Keratinocyte (primary cell): ENCODE measurements around the gene MPV17L. TPM values are rescaled to one million over a fixed set of nuclear protein-coding genes. Genes with fewer than 3 reads are reported as not detected.
"Not testable (repeated sequence)": the region's sequence is repeated elsewhere in the genome, so short reads cannot be mapped to it uniquely, and the experiment has no call there.

ENCODE experiments used
- DNase-seq: peaks from one replicate; pipeline ENCODE4 v3.0.0-alpha.2; 2011; ENCODE audit warnings: low read depth, missing footprints, low spot score
- FAIRE-seq: peaks from 2 replicates; lab custom pipeline; 2011; peaks lifted over from hg19 to GRCh38; lab: Jason Lieb, UNC
- H2AFZ ChIP-seq: 2 replicates; pipeline ENCODE4 v1.6.0; 2012; ENCODE audit warnings: low read length, control low read depth, inconsistent platforms; ENCODE audit not compliant: control insufficient read depth
- H3K27ac ChIP-seq: 2 replicates; pipeline ENCODE4 v1.5.1; 2011; ENCODE audit warnings: low read length; ENCODE audit not compliant: control insufficient read depth, insufficient read depth
- H3K27me3 ChIP-seq: 3 replicates; pipeline ENCODE4 v1.6.0; 2011; ENCODE audit warnings: low read length; ENCODE audit not compliant: control insufficient read depth, insufficient read depth; ENCODE audit errors: extremely low read depth
- H3K36me3 ChIP-seq, 2 experiments: 2 replicates in 1 of 2; 3 replicates in 1 of 2; pipeline ENCODE4 v1.5.1; 2011; ENCODE audit warnings: low read length in 2 of 2, mild to moderate bottlenecking in 1 of 2; ENCODE audit not compliant: control insufficient read depth in 2 of 2, insufficient read depth in 2 of 2; ENCODE audit errors: extremely low read depth in 1 of 2
- H3K4me1 ChIP-seq: 3 replicates; pipeline ENCODE4 v1.5.1; 2011; ENCODE audit warnings: low read length; ENCODE audit not compliant: control insufficient read depth, insufficient read depth; ENCODE audit errors: extremely low read depth
- H3K4me2 ChIP-seq: 3 replicates; pipeline ENCODE4 v1.6.0; 2011; ENCODE audit warnings: low read depth, low read length; ENCODE audit not compliant: control insufficient read depth, insufficient read depth; ENCODE audit errors: extremely low read depth
- H3K4me3 ChIP-seq, 3 experiments: fragments of 200-600 bp in 1 of 3; sonication (generic) in 1 of 3; 2 replicates in 2 of 3; 3 replicates in 1 of 3; pipeline ENCODE4 v1.5.1; 2011 to 2016; ENCODE audit warnings: low read length in 3 of 3, mild to moderate bottlenecking in 3 of 3, control low read depth in 2 of 3, inconsistent platforms in 1 of 3, low read depth in 1 of 3, mixed read lengths in 1 of 3, mixed run types in 1 of 3, moderate library complexity in 1 of 3; ENCODE audit not compliant: control insufficient read depth in 2 of 3, insufficient read depth in 2 of 3; ENCODE audit errors: extremely low read depth in 1 of 3
- H3K79me2 ChIP-seq: 2 replicates; pipeline ENCODE4 v1.6.0; 2012; ENCODE audit warnings: low read length; ENCODE audit not compliant: control insufficient read depth, insufficient read depth
- H3K9ac ChIP-seq: 3 replicates; pipeline ENCODE4 v1.6.0; 2011; ENCODE audit warnings: low read length; ENCODE audit not compliant: control insufficient read depth, insufficient read depth; ENCODE audit errors: extremely low read depth
- H3K9me1 ChIP-seq: 3 replicates; pipeline ENCODE4 v1.6.0; 2011; ENCODE audit warnings: low read length; ENCODE audit not compliant: control insufficient read depth, insufficient read depth; ENCODE audit errors: extremely low read depth
- H3K9me3 ChIP-seq: 2 replicates; pipeline ENCODE4 v1.5.1; 2012; ENCODE audit warnings: low read depth, low read length; ENCODE audit not compliant: control insufficient read depth
- H4K20me1 ChIP-seq: 3 replicates; pipeline ENCODE4 v1.6.0; 2011; ENCODE audit warnings: low read length; ENCODE audit not compliant: control insufficient read depth, insufficient read depth; ENCODE audit errors: extremely low read depth
- CTCF ChIP-seq, 3 experiments: IDR thresholded peaks in 1 of 3; conservative IDR thresholded peaks in 1 of 3; optimal IDR thresholded peaks in 1 of 3; 2 replicates in 2 of 3; 3 replicates in 1 of 3; pipeline versions ENCODE3 to v1.5.1; 2011; ENCODE audit warnings: low read length in 3 of 3, mild to moderate bottlenecking in 3 of 3, moderate library complexity in 2 of 3, control low read depth in 1 of 3, inconsistent platforms in 1 of 3; ENCODE audit not compliant: insufficient read depth in 2 of 3; ENCODE audit errors: extremely low read depth in 1 of 3
- EZH2 ChIP-seq: IDR thresholded peaks from one replicate; pipeline ENCODE4 v1.6.1; 2012; ENCODE audit warnings: inconsistent platforms, mild to moderate bottlenecking, low read length, moderate library complexity
- dilution Hi-C: fragments of 300-500 bp; cut with MboI; formaldehyde crosslinking; loops from one replicate; pipeline ENCODE4 v1.7.0; 2020; ENCODE audit warnings: low sequenced_read_pairs; ENCODE audit not compliant: extremely low pct_ligation_motif_present
- polyA plus RNA-seq, 5 experiments: library from polyadenylated mRNA; depleted of rRNA in 3 of 5; stranded (reverse) in 3 of 5; stranded (forward) in 1 of 5; unstranded in 1 of 5; fragments of >200 nt; gene quantifications; 1 replicate in 1 of 5; 2 replicates in 3 of 5; 3 replicates in 1 of 5; pipeline versions ENCODE4 v1.2.1 to v1.2.3, GENCODE V29; 2011 to 2012; ENCODE audit warnings: missing spikeins in 2 of 5, low read depth in 1 of 5, low replicate concordance in 1 of 5

MPV17L gene
- polyA plus RNA-seq, 1 donor (not counting 4 experiments of a cell fraction or from before 2014, with no cell fraction given): 0.39 TPM

GRCh38 chr16:15452246-15452855, 56.8 kb downstream of the MPV17L start:
- TF ChIP-seq CTCF (optimal IDR thresholded peaks at IDR 0.05 in 1 of 3, IDR thresholded peaks at IDR 0.05 in 1 of 3, conservative IDR thresholded peaks at IDR 0.05 in 1 of 3; ENCODE audit: extremely low read depth in 1 of 3, insufficient read depth in 2 of 3, low read length in 3 of 3) (no peak), EZH2 (no peak)
- no peaks in the 10 kb centered on the region for H3K9me1 ChIP-seq
- H3K4me2 ChIP-seq: no peak overlapping the region
- H2AFZ ChIP-seq: no peak overlapping the region
- H3K27me3 ChIP-seq: no peaks in the 10 kb centered on the region
- dilution Hi-C loops: no loop called here
- FAIRE-seq (no peak), DNase-seq (no peak)
- no peak overlapping the region for H3K27ac ChIP-seq
- no peaks in the 10 kb centered on the region for H3K9me3 ChIP-seq
- no peak overlapping the region for H3K4me3 ChIP-seq
- H3K79me2 ChIP-seq: no peaks in the 10 kb centered on the region
- H3K4me1 ChIP-seq: no peaks in the 10 kb centered on the region
- no peak overlapping the region for H3K9ac ChIP-seq
- H4K20me1 ChIP-seq: no peaks in the 10 kb centered on the region
- H3K36me3 ChIP-seq: no peaks in the 10 kb centered on the region

- dilution Hi-C loops, H3K27ac ChIP-seq, H3K9me1 ChIP-seq, FAIRE-seq, H3K9ac ChIP-seq, H3K79me2 ChIP-seq, H3K4me1 ChIP-seq, H3K27me3 ChIP-seq, H3K4me3 ChIP-seq, H2AFZ ChIP-seq, H3K4me2 ChIP-seq, H3K9me3 ChIP-seq, H4K20me1 ChIP-seq, H3K36me3 ChIP-seq, DNase-seq: not testable (repeated sequence)
Measured at GRCh38 chr16:15453296-15453695, 57.7 kb downstream of the MPV17L start.

GRCh38 chr16:15454933-15455332, 59.4 kb downstream of the MPV17L start:
- H3K4me2 ChIP-seq, H3K36me3 ChIP-seq, H3K4me1 ChIP-seq, H3K27me3 ChIP-seq, H3K9ac ChIP-seq, DNase-seq, H2AFZ ChIP-seq, H3K4me3 ChIP-seq, H4K20me1 ChIP-seq, H3K9me3 ChIP-seq, FAIRE-seq, dilution Hi-C loops, H3K27ac ChIP-seq, H3K9me1 ChIP-seq, H3K79me2 ChIP-seq: not testable (repeated sequence)
